GM23338 (cell line): Measurements from ENCODE around the gene ABHD6. TPM values are rescaled to one million over a fixed set of nuclear protein-coding genes. Genes with fewer than 3 reads are reported as not detected.

Source experiments
- ATAC-seq: fragments of 200-7000 bp; cut with Tn5 transposase; 3 replicates; pipeline ENCODE4 v1.9.1; 2020
- DNase-seq: peaks from one replicate; pipeline ENCODE4 v3.0.0-alpha.2; 2015; ENCODE audit warnings: low spot score
- H2AFZ ChIP-seq: fragments of 200-600 bp; sonication (generic); 2 replicates; pipeline ENCODE4 v1.8.0; 2016; ENCODE audit warnings: antibody characterized with exemption, mild to moderate bottlenecking, moderate library complexity
- H3F3A ChIP-seq: fragments of 200-600 bp; sonication (generic); replicated peaks from 2 replicates; pipeline ENCODE4 v1.8.0; 2017; ENCODE audit warnings: antibody characterized with exemption, mixed run types, low read depth
- H3K27ac ChIP-seq: fragments of 200-600 bp; sonication (generic); 2 replicates; pipeline ENCODE4 v1.6.1; 2016; ENCODE audit warnings: low read depth
- H3K27me3 ChIP-seq: fragments of 200-600 bp; sonication (generic); 2 replicates; pipeline ENCODE4 v1.8.0; 2016; ENCODE audit warnings: mild to moderate bottlenecking, mixed run types, moderate library complexity; ENCODE audit not compliant: insufficient read depth
- H3K36me3 ChIP-seq: fragments of 200-600 bp; sonication (generic); 2 replicates; pipeline ENCODE4 v1.8.0; 2016; ENCODE audit warnings: mild to moderate bottlenecking; ENCODE audit not compliant: insufficient read depth
- H3K4me1 ChIP-seq: fragments of 200-600 bp; sonication (generic); 2 replicates; pipeline ENCODE4 v1.8.0; 2016; ENCODE audit warnings: mild to moderate bottlenecking, moderate library complexity; ENCODE audit not compliant: insufficient read depth
- H3K4me2 ChIP-seq: fragments of 200-600 bp; sonication (generic); 2 replicates; pipeline ENCODE4 v1.7.1; 2017; ENCODE audit warnings: mixed run types
- H3K4me3 ChIP-seq: fragments of 200-600 bp; sonication (generic); 2 replicates; pipeline ENCODE4 v1.6.1; 2016; ENCODE audit warnings: mixed run types
- H3K79me2 ChIP-seq: fragments of 200-600 bp; sonication (generic); replicated peaks from 2 replicates; pipeline ENCODE4 v1.8.0; 2017; ENCODE audit warnings: mild to moderate bottlenecking; ENCODE audit not compliant: insufficient read depth
- H3K9me2 ChIP-seq: fragments of 200-600 bp; sonication (generic); 2 replicates; pipeline ENCODE4 v1.8.0; 2017; ENCODE audit not compliant: insufficient read depth
- H4K20me1 ChIP-seq: fragments of 200-600 bp; sonication (generic); replicated peaks from 2 replicates; pipeline ENCODE4 v1.8.0; 2017; ENCODE audit warnings: mild to moderate bottlenecking; ENCODE audit not compliant: insufficient read depth
- H3K27ac Mint-ChIP-seq: 2 replicates; pipeline ENCODE4 v1.8.0; 2020; ENCODE audit warnings: inconsistent platforms, mild to moderate bottlenecking, moderate library complexity, mixed read lengths
- H3K27me3 Mint-ChIP-seq: 3 replicates; pipeline ENCODE4 v1.8.0; 2022; ENCODE audit warnings: low read depth, mild to moderate bottlenecking, moderate library complexity, mixed read lengths, inconsistent platforms; ENCODE audit not compliant: insufficient read depth, poor library complexity
- H3K36me3 Mint-ChIP-seq: 3 replicates; pipeline ENCODE4 v1.8.0; 2021; ENCODE audit warnings: low read depth, mild to moderate bottlenecking, inconsistent platforms, moderate library complexity, mixed read lengths
- H3K4me1 Mint-ChIP-seq: 3 replicates; pipeline ENCODE4 v1.8.0; 2020; ENCODE audit warnings: mild to moderate bottlenecking, inconsistent platforms, mixed read lengths
- H3K4me3 Mint-ChIP-seq: 3 replicates; pipeline ENCODE4 v1.8.0; 2021; ENCODE audit warnings: moderate library complexity, mild to moderate bottlenecking, inconsistent platforms, mixed read lengths
- H3K9me3 Mint-ChIP-seq: 3 replicates; pipeline ENCODE4 v1.8.0; 2020; ENCODE audit warnings: moderate library complexity, mild to moderate bottlenecking, inconsistent platforms, mixed read lengths
- CREB1 ChIP-seq: fragments of 250-450 bp; sonication (Bioruptor Pico); IDR thresholded peaks from 2 replicates; pipeline ENCODE4 v1.5.0; 2020; ENCODE audit warnings: low read depth, mild to moderate bottlenecking, moderate library complexity
- EZH2 ChIP-seq: fragments of 200-600 bp; sonication (generic); IDR thresholded peaks from one replicate; pipeline ENCODE4 v1.8.0; 2017; ENCODE audit warnings: antibody characterized with exemption, mild to moderate bottlenecking, low read depth; ENCODE audit not compliant: unreplicated experiment
- EZH2phosphoT487 ChIP-seq: fragments of 200-600 bp; sonication (generic); IDR thresholded peaks from one replicate; pipeline ENCODE4 v1.8.1; 2018; ENCODE audit warnings: antibody characterized with exemption; ENCODE audit not compliant: unreplicated experiment
- JUNB ChIP-seq: IDR thresholded peaks from one replicate; pipeline ENCODE4 v1.6.1; 2016; ENCODE audit warnings: antibody characterized with exemption; ENCODE audit not compliant: unreplicated experiment
- NANOG ChIP-seq: IDR thresholded peaks from 2 replicates; pipeline ENCODE4 v1.6.1; 2016; ENCODE audit warnings: antibody characterized with exemption, borderline replicate concordance
- POLR2AphosphoS5 ChIP-seq: IDR thresholded peaks from 2 replicates; pipeline ENCODE4 v1.6.1; 2016; ENCODE audit warnings: antibody characterized with exemption, low read depth
- STAT1 ChIP-seq: IDR thresholded peaks from one replicate; pipeline ENCODE4 v1.6.1; 2016; ENCODE audit warnings: antibody characterized with exemption; ENCODE audit not compliant: unreplicated experiment
- ZNF114 ChIP-seq: fragments of 250-450 bp; sonication (Bioruptor Pico); IDR thresholded peaks from 2 replicates; pipeline ENCODE4 v1.5.0; 2020; ENCODE audit warnings: mild to moderate bottlenecking, moderate library complexity
- ZNF331 ChIP-seq: fragments of 250-450 bp; sonication (Bioruptor Pico); IDR thresholded peaks from 2 replicates; pipeline ENCODE4 v1.5.0; 2020; ENCODE audit warnings: low read depth, mild to moderate bottlenecking, moderate library complexity
- polyA plus RNA-seq: library from polyadenylated mRNA; unstranded; fragments of >200 nt; fragmentation: Nextera tagmentation; extraction: Ambion mirVana; gene quantifications from 2 replicates; pipeline ENCODE4 v1.2.1, GENCODE V29; 2016
- total RNA-seq: library from RNA; depleted of rRNA; stranded (reverse); fragments of >200 nt; shearing (Covaris generic); gene quantifications from 2 replicates; pipeline ENCODE4 v1.2.3, GENCODE V29; 2014
- TF ChIP-seq, protein P1 (sequence below), 2 experiments: fragments of 200-600 bp in 1 of 2; sonication (generic) in 1 of 2; conservative IDR thresholded peaks; 2 replicates each; pipeline versions ENCODE4 v1.5.1 to v1.6.1; 2016 to 2017; ENCODE audit warnings: antibody characterized with exemption in 2 of 2, low read depth in 2 of 2, mild to moderate bottlenecking in 2 of 2, moderate library complexity in 1 of 2
- TF ChIP-seq, protein P2 (sequence below): IDR thresholded peaks from one replicate; pipeline ENCODE4 v1.6.1; 2018; ENCODE audit warnings: antibody characterized with exemption; ENCODE audit not compliant: unreplicated experiment
- TF ChIP-seq, protein P3 (sequence below): IDR thresholded peaks from 2 replicates; pipeline ENCODE4 v1.6.1; 2016; ENCODE audit warnings: antibody characterized with exemption
- TF ChIP-seq, protein P4 (sequence below): fragments of 250-450 bp; sonication (Bioruptor Pico); IDR thresholded peaks from 2 replicates; pipeline ENCODE4 v1.5.0; 2020; ENCODE audit warnings: mild to moderate bottlenecking, moderate library complexity

ABHD6 gene
- total and polyA plus RNA-seq, 2 experiments from 2014 or later: 3.7 to 5.5 TPM

DNA sequence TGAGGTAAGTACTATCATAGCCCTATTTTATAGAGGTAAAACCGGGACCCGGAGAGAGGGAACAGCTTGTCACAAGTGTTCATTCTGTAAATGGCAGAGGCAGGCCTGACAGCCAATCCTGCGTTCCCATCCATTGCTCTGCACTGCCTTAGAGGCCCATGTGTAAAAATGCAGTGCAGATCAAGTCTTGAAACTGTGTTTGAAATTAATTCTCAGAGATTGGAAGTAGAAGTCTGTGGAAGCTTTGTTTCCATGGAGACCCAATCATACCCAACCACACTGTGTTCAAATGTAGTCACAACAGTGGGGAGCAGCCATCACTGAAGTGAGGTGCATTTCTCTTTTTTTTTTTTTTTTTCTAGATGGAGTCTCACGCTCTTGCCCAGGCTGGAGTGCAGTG, 13.7 kb upstream of the ABHD6 start:
- Histone ChIP-seq H3K4me2 (no peak overlapping the region), H3F3A (no peaks in the 10 kb centered on the region), H3K4me3 (no peak overlapping the region), H3K9me2 (no peaks in the 10 kb centered on the region), H3K27ac (no peak overlapping the region), H4K20me1 (no peaks in the 10 kb centered on the region), H3K79me2 (no peaks in the 10 kb centered on the region), H3K36me3 (no peaks in the 10 kb centered on the region), H3K4me1 (no peaks in the 10 kb centered on the region), H2AFZ (no peak overlapping the region), H3K27me3 (no peaks in the 10 kb centered on the region)
- Mint-ChIP-seq H3K27ac (no peak overlapping the region), H3K36me3 (no peaks in the 10 kb centered on the region), H3K27me3 (peaks cover 3% of the 10 kb centered on the region), H3K9me3 (no peaks in the 10 kb centered on the region), H3K4me3 (no peak overlapping the region), H3K4me1 (peaks cover 4% of the 10 kb centered on the region)
- no peak for TF ChIP-seq CREB1 (CRISPR knock-in tag)
- no peak for TF ChIP-seq POLR2AphosphoS5
- TF ChIP-seq STAT1: no peak
- TF ChIP-seq EZH2: no peak
- TF ChIP-seq, protein P1, sequence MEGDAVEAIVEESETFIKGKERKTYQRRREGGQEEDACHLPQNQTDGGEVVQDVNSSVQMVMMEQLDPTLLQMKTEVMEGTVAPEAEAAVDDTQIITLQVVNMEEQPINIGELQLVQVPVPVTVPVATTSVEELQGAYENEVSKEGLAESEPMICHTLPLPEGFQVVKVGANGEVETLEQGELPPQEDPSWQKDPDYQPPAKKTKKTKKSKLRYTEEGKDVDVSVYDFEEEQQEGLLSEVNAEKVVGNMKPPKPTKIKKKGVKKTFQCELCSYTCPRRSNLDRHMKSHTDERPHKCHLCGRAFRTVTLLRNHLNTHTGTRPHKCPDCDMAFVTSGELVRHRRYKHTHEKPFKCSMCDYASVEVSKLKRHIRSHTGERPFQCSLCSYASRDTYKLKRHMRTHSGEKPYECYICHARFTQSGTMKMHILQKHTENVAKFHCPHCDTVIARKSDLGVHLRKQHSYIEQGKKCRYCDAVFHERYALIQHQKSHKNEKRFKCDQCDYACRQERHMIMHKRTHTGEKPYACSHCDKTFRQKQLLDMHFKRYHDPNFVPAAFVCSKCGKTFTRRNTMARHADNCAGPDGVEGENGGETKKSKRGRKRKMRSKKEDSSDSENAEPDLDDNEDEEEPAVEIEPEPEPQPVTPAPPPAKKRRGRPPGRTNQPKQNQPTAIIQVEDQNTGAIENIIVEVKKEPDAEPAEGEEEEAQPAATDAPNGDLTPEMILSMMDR (conservative IDR thresholded peaks at IDR 0.05; ENCODE audit: low read depth in 2 of 2): no peak
- TF ChIP-seq, protein P2, sequence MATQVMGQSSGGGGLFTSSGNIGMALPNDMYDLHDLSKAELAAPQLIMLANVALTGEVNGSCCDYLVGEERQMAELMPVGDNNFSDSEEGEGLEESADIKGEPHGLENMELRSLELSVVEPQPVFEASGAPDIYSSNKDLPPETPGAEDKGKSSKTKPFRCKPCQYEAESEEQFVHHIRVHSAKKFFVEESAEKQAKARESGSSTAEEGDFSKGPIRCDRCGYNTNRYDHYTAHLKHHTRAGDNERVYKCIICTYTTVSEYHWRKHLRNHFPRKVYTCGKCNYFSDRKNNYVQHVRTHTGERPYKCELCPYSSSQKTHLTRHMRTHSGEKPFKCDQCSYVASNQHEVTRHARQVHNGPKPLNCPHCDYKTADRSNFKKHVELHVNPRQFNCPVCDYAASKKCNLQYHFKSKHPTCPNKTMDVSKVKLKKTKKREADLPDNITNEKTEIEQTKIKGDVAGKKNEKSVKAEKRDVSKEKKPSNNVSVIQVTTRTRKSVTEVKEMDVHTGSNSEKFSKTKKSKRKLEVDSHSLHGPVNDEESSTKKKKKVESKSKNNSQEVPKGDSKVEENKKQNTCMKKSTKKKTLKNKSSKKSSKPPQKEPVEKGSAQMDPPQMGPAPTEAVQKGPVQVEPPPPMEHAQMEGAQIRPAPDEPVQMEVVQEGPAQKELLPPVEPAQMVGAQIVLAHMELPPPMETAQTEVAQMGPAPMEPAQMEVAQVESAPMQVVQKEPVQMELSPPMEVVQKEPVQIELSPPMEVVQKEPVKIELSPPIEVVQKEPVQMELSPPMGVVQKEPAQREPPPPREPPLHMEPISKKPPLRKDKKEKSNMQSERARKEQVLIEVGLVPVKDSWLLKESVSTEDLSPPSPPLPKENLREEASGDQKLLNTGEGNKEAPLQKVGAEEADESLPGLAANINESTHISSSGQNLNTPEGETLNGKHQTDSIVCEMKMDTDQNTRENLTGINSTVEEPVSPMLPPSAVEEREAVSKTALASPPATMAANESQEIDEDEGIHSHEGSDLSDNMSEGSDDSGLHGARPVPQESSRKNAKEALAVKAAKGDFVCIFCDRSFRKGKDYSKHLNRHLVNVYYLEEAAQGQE: no peak
- no peak for TF ChIP-seq NANOG
- no peak for TF ChIP-seq JUNB
- TF ChIP-seq EZH2phosphoT487: no peak
- TF ChIP-seq, protein P3, sequence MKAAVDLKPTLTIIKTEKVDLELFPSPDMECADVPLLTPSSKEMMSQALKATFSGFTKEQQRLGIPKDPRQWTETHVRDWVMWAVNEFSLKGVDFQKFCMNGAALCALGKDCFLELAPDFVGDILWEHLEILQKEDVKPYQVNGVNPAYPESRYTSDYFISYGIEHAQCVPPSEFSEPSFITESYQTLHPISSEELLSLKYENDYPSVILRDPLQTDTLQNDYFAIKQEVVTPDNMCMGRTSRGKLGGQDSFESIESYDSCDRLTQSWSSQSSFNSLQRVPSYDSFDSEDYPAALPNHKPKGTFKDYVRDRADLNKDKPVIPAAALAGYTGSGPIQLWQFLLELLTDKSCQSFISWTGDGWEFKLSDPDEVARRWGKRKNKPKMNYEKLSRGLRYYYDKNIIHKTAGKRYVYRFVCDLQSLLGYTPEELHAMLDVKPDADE: no peak
- no peak for TF ChIP-seq ZNF114 (CRISPR knock-in tag)
- TF ChIP-seq ZNF331 (CRISPR knock-in tag): no peak
- TF ChIP-seq, protein P4, sequence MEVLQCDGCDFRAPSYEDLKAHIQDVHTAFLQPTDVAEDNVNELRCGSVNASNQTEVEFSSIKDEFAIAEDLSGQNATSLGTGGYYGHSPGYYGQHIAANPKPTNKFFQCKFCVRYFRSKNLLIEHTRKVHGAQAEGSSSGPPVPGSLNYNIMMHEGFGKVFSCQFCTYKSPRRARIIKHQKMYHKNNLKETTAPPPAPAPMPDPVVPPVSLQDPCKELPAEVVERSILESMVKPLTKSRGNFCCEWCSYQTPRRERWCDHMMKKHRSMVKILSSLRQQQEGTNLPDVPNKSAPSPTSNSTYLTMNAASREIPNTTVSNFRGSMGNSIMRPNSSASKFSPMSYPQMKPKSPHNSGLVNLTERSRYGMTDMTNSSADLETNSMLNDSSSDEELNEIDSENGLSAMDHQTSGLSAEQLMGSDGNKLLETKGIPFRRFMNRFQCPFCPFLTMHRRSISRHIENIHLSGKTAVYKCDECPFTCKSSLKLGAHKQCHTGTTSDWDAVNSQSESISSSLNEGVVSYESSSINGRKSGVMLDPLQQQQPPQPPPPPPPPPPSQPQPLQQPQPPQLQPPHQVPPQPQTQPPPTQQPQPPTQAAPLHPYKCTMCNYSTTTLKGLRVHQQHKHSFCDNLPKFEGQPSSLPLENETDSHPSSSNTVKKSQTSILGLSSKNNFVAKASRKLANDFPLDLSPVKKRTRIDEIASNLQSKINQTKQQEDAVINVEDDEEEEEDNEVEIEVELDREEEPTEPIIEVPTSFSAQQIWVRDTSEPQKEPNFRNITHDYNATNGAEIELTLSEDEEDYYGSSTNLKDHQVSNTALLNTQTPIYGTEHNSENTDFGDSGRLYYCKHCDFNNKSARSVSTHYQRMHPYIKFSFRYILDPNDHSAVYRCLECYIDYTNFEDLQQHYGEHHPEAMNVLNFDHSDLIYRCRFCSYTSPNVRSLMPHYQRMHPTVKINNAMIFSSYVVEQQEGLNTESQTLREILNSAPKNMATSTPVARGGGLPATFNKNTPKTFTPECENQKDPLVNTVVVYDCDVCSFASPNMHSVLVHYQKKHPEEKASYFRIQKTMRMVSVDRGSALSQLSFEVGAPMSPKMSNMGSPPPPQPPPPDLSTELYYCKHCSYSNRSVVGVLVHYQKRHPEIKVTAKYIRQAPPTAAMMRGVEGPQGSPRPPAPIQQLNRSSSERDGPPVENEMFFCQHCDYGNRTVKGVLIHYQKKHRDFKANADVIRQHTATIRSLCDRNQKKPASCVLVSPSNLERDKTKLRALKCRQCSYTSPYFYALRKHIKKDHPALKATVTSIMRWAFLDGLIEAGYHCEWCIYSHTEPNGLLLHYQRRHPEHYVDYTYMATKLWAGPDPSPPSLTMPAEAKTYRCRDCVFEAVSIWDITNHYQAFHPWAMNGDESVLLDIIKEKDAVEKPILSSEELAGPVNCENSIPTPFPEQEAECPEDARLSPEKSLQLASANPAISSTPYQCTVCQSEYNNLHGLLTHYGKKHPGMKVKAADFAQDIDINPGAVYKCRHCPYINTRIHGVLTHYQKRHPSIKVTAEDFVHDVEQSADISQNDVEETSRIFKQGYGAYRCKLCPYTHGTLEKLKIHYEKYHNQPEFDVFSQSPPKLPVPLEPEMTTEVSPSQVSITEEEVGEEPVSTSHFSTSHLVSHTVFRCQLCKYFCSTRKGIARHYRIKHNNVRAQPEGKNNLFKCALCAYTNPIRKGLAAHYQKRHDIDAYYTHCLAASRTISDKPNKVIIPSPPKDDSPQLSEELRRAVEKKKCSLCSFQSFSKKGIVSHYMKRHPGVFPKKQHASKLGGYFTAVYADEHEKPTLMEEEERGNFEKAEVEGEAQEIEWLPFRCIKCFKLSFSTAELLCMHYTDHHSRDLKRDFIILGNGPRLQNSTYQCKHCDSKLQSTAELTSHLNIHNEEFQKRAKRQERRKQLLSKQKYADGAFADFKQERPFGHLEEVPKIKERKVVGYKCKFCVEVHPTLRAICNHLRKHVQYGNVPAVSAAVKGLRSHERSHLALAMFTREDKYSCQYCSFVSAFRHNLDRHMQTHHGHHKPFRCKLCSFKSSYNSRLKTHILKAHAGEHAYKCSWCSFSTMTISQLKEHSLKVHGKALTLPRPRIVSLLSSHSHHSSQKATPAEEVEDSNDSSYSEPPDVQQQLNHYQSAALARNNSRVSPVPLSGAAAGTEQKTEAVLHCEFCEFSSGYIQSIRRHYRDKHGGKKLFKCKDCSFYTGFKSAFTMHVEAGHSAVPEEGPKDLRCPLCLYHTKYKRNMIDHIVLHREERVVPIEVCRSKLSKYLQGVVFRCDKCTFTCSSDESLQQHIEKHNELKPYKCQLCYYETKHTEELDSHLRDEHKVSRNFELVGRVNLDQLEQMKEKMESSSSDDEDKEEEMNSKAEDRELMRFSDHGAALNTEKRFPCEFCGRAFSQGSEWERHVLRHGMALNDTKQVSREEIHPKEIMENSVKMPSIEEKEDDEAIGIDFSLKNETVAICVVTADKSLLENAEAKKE (CRISPR knock-in tag): no peak
- DNase-seq (no peak), ATAC-seq (no peak)
